GM19395 (cell line): Measurements from ENCODE around the gene PTPRT.

Source experiments
- ATAC-seq: cut with Tn5 transposase; IDR thresholded peaks from one replicate; pipeline ENCODE4 v1.9.1; 2021; ENCODE audit warnings: mild to moderate bottlenecking, moderate library complexity; ENCODE audit not compliant: unreplicated experiment

Gene PTPRT

DNA sequence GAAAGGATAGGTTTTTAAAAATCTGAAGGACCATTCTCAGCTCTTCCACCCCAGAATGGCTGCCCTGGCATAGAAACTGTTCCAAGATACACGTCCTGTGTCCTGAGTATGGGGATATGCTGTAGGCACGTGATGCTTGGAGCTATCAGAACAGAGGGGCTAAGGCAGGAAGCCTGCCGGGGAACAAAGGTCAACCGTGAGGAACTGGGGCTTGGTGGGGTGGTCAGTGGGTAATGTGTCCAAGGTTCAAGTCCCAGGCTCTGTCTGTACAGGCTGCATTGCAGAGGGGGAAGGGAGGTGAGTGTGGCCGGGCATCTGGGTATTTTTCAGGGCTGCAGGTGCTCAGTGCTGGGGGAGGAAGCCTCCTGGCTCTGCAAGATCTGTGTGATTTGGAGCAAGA is 1092.0 kb downstream of the PTPRT start:
- ATAC-seq = no peak

DNA sequence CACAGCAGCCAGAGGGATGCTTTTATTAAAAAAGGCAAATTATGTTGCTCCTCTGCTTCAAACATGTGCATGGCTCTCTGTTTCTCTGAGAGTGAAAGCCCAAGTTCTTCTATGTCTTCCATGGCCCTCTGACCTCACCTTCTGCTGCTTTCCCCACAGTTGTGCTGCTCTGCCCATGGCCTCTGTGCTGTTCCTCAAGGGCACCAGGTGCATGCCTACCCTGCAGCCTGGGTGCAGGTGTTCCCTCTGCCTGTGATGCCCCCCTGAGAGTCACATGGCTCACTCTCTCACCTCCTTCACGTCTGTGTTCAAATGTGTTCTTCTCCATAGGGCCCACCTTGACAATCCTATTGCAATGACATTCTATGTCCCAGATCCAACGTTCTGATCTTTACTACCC is 1094.5 kb downstream of the PTPRT start:
- ATAC-seq = no peak

DNA sequence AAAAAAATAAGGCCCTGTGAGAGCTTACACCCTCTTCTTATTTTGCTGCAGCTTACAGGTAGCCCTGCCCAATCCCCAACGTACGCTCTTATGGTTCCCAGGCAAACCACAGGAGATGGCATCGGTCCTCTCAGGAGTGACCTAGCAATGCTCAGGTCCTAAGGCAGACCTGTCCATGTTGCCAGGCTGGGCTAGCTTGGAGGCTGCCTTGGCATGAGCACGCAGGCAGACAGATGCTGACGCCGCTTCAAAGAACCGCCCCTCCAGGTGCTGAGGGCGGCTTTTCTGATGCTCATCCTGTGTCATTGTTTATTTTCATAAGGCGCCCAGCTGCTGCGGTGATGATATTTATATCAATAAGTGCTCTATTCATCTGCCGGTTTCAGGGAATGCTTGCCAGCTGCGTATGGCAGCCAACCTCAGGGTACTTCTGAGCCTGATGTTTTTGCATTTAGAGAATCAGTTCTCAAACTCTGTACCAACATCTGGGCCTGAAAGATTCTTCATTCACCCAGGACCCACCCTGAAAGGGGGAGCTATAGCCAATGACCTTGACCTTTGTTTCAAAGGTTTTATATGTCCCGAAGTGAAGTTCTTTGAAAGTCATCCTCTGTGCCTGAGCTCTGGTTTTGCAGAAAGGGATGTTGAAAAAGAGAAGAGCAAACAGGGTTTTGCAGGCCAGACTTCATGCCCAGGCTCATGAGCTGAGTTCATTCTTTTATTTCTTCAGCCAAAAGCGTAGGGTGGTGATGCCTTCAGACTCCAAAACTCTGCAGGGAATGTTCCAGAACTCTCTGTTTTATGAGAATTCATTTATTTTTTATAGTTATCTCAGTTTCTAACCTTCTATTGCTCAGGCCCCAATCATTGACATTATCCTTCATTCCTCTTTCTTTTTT is 1095.9 kb downstream of the PTPRT start:
- ATAC-seq = no peak

DNA sequence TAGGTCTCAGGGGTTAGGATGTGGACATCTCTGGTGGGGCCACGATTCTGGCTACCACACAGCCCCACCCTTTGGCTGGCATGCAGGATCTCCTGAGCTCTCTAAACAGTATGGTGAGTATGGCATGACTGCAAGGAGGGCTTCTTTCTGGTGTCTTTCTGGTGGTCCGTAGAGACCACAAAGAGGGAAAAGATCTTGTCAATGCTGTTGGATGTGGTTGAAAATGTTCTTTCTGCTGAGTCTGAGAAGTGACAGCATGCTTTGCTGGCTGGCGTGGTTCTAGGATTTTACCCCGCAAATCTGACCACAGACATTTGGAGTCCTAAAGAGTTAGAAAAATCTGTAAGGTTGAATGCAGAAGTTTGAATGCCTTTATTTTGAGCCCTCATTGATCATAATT is 1096.7 kb downstream of the PTPRT start:
- ATAC-seq = no peak

DNA sequence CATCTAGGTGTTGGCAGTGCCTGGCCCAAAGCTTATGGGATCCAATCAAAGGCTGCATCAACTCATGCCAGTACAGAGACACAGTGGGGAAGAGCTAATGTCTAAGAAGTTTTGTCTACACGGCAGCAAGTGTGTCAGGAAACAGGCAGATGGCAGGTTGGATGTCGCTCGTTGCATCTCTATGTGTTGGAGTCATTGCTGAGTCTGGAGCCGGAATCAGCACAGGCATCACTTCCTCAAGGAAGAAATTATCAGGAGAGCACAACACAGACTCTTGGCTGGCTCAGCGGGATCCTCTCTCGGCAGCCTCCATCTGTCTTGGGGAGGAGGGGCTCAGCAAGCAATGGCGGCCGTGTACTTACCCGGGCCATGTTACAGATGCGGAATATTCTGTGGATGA is 1104.3 kb downstream of the PTPRT start:
- no peak for ATAC-seq

DNA sequence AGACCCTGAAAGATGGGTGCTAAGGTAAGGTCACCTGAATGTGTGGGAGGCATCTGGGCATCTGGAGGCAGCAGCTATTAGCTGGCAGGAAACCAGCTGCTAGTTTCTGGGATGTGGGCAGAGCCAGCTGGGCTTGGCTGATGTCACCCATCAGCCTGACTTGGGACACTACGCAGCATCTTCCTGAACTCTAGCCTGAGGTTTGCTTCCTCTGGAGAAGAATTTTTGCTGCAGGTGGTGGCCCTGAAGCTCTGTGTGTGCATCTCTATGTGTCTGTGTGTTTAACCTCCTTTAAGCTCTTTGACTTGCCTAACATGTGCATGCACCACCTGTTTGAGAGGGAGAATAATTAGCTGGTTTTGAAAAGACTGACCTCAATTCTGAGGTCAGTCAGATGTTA is 1106.4 kb downstream of the PTPRT start:
- ATAC-seq = no peak

DNA sequence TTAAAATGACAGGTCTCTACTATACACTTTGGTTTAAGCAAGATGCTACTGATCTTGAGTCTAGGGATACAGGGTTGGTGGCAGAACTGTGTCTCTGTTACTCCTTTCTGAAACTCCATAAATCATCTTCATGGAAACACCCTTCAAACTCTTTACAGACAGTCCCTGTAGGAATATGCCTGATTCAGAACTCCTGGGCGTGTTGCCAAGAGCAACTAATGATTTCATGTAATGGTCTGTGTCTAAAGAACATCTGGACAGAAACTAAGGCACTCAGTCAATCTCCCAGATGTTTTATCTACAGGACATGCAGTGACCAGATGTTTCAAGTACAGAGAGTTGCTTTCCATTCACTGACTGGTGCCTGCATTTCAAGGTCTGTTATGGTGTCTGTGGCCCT is 1107.1 kb downstream of the PTPRT start:
- ATAC-seq = no peak

DNA sequence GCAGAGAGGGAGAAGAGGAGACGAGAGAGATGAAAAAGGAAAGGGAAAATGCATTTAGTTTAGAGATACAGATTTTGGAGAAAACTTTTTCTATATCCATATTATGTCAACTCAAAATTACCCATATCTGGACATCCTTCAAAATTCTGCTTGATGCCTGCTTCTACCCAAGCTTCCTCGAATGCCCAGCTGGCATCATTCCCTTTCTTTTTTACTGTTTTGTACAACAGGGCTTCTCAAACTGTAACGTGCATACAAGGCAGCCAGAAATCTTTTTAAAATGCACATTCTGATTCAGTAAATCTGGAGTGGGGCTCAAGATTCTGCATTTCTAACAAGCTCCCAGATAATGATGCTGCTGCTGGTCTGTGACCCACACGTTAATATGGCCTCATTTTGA is 1108.8 kb downstream of the PTPRT start:
- ATAC-seq = no peak

DNA sequence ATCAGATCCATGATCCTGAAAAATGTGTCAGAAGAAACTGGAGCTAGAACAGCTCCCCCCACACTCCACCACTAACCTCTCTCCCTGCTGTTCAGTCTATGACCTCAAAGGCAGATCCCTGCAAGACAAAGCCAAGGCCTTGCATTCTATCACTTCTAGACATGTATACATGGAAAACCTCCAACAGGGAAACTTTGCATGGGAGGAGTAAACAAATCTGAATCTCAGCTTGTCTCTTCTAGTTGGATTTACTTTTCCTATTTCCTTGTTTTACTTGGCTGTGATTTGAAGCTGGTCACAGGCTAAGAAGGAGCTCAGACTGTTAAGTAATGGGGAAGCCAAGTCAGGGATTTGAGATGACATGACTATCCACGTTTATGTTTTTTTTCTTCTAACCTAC is 1114.8 kb downstream of the PTPRT start:
- ATAC-seq = no peak

DNA sequence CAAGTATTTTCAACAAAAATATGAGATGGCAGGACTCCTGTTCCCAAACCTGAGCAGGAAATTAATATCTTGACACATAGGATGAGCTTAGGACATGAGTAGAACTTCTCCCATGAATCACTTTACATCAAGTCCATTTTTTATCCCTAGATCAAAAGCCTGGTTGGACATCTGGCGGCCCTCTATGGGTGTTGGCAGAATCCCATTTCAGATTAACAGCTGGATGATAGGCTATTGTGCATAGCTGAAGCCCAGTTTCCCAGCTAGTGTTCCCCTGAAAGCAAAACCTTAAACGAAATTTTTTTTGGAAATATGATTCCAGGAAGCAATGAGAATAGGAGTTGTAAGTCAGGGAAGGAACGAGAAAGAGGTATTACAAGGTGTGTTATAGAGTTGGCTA is 1122.1 kb downstream of the PTPRT start:
- ATAC-seq = no peak

DNA sequence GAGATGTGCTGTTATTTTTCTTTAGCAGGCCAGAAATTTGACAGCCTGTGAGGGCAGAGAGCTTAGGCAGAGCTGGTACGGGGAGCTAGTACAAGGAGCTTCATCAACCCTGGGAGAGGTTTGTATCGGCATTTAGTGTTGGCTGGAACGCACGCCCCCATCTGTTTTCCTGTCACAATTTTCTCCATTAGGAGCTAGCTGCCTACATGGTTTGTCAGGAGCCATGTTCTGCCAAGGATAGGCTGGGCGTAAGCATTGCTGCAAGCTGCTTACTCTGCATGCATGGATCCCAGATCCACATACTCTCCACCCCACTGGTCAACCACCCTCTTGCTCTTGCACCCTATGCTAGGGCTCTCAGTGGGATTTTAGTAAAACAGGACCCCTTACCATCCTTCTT is 1122.5 kb downstream of the PTPRT start:
- no peak for ATAC-seq

DNA sequence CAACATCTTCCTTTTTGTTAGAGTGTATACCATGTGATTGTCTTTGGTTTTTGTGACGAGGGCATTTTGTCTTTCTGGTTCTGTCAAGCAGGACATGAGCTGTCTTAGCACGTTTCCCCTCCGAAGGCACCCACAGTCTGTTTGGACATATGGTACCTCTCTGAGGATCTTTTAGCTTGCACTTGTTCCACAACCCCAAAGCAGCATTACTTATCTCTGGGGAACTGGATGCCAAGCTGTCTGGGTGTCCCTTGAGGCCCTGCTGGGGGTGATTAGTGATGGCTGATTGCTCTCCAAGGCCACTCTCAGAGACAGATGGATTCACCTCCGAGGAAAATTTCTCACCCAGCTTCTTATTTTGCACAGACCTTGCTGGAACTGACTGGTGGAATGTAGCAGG is 1126.6 kb downstream of the PTPRT start:
- no peak for ATAC-seq

DNA sequence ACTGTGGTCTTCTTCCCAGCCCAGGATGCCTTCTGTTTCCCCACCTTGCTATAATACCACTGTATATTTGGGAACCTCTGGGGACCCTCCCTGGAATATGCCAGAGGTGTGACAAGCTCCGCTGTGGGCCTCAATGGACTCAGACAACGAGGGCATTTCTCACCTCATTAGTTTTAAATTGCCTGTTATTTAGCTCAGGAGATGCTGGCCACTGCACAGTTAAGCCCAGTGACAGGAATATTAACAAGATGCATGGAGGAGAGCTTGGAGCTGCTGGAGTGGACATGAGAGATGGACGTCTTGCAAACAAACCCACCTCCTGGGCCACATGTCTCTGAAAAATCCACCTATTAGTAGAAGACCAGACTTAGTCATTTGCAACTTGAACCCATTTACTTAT is 1136.4 kb downstream of the PTPRT start:
- no peak for ATAC-seq

DNA sequence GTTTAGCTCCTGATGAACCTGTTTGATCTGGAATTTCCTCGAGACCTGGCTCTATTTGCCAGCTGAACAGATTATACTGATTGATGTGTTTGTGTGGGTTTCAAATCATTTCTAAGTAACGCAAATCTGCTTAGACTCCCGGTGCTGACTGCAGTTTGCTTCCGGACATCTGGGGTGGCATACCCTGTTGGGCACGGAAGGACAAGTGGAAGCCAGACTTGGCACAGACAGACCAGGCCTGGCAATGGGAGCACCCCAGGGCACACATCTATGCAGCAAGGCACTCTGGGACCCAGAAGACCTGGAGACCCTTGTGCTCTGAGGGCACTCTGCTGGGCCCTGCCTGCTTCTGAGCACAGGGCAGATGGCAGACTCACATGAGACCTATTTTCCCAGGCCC is 1137.8 kb downstream of the PTPRT start:
- ATAC-seq = no peak

DNA sequence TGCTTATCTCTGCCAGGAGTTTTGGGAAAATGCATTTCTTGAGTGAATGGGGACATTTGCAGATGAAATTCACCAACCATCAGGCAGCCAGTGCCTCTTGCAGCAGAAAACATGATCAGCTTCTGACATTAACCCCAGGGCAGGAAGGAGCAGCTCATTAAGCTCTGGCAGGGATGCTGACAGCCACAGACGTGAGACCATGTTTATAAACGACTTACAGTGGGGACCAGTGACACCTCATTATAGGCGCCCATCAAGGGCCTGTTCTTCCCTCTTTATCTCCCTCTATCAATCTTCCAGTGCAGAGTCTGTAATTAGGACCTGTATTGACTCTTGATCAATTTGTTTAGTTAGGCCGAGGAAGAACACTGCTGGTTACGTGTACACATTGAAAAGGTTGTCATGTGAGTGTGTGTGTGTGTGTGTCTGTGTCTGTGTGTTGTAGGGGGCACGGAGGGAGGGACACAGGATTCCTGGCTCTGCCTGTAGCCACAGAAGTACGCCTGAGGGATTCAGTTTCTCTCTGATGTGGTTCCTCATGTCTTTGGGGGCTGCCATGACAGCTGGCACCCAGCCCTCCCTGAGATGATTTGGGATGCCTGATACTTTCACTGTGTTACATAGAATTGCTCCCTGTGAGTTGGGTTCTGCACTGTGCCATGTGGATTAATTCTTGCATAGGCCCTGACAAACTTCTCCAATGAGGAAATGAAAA is 1143.2 kb downstream of the PTPRT start:
- ATAC-seq = no peak

DNA sequence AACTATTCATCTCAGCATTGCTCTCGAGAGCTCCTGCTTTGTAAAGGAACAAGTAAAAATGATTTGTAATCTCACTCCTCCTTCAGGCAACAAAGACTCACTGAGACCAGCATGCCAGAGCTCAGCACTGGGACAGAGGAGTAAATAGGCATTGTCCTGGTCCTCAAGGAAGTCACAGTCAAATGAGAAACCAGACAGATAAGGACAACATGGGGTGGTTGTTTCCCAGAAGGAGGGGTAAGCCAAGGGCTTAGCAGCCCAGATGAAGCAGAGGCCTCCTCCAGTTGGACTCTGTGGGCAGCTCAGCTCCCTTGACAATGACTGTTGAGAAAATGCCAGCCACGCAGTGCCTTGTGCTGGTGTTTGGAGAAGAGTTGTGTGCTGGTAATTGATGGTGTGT is 1145.8 kb downstream of the PTPRT start:
- ATAC-seq = no peak

DNA sequence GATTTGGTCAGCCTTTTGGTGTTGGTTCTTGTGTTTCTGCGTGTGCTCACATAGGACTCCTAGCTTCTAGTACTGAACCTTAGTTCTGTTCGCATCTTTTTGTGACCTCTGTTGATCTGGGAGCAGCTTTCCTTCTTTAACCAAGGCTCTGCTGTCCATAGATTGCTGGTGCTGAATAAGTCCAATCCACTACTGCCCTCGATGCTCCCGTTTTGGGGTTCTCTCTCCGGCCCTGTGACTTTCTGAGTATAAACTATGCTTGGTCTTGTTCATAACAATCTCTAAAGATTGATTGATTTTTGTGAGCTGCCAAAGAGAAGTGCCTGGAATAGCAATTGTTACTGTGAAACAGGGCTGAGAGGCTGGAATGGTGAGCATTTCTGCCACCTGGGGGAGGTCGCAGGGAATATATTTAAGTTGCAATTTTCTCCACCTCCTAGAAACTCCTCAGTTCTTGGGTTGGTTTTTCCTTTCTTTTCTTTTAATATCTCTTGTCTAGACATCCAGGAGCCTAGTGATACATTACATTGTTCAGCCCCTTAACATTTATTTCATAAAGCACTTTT is 1148.6 kb downstream of the PTPRT start:
- no peak for ATAC-seq

DNA sequence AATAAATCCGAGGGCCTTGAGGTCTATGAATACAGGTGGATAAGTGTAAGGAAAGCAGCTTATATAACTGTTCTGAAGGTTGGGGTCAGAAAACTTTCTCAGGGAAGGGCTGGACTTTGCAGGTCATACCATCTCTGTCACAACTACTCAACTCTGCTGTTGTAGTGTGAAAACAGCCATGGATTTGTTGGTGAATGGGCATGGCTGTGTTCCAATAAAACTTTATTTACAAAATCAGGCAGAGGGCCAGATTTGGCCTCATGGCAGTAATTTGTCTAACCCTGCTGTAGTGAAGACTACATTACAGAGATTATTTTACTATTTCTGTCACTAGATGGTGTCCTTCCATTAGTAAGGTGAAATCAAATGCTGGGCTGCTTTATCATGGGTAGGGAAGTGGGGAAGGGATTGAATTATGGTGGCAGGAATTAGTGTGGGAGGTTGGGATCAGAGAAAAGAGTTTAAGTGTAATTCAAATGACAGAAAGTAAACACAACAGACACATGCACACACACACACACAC is 1161.9 kb downstream of the PTPRT start:
- no peak for ATAC-seq

DNA sequence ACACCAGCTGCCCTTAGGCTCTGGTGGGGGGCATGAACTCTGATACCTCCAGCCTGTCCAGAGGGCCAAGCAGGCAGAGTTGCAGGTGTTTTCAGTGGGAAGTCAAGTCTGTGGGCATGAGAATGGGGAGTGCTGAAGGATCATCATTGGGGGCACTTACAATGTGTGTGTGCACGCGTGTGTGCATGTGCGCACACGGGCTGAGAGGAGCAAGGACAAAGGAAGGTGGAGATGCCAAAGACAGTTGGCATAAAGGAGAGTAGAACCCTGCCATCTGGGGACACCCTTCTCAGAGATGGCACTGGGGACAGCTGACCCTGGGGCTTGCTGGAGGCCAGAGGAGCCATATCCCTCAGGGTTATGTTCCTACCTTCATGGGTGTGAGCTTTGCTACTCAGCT is 1163.1 kb downstream of the PTPRT start:
- ATAC-seq = no peak

DNA sequence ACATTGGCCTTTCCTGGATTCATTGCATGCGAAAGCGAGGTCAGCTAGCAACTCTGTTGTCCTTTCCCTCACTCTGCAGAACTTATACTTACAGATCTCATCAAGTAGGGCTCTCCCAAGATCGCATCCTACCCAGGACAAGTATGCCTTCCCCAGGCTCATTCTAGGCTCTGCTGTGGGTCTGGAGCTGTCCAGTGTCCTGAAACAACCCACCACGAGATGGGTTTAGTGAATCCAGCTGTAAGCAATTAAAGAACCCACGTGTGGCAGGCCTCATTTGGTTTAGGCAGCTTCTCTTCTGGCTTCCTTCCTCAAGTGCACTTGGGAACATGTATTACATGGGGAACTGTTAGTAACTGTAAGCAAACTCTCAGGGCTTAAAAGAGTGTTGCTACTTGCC is 1165.1 kb downstream of the PTPRT start:
- no peak for ATAC-seq
